Upper lobe of left lung (tissue), 6 donors: ENCODE data around the gene HCFC1. TPM values are rescaled to one million over a fixed set of nuclear protein-coding genes. Genes with fewer than 3 reads are reported as not detected.

ENCODE experiments used
- ATAC-seq, 2 donors: fragments of 200-7000 bp; cut with Tn5 transposase; one replicate each; pipeline ENCODE4 v1.9.1; 2022; ENCODE audit warnings: mild to moderate bottlenecking in 2 of 2, moderate library complexity in 2 of 2; ENCODE audit not compliant: low FRiP score in 2 of 2
- DNase-seq, 2 donors: peaks; one replicate each; pipeline ENCODE4 v3.0.0-alpha.2; 2019 to 2020
- H3K27ac ChIP-seq, 4 donors: fragments of 200-600 bp; sonication (generic); one replicate each; pipeline ENCODE4 v1.5.1; 2016 to 2019
- H3K27me3 ChIP-seq, 4 donors: fragments of 200-600 bp; sonication (generic); one replicate each; pipeline ENCODE4 v1.5.1; 2017 to 2019
- H3K36me3 ChIP-seq, 4 donors: fragments of 200-600 bp; sonication (generic); one replicate each; pipeline ENCODE4 v1.5.1; 2016 to 2019
- H3K4me1 ChIP-seq, 4 donors: fragments of 200-600 bp; sonication (generic); one replicate each; pipeline ENCODE4 v1.5.1; 2018 to 2019
- H3K4me3 ChIP-seq, 4 donors: fragments of 200-600 bp; sonication (generic); one replicate each; pipeline ENCODE4 v1.5.1; 2017 to 2019; ENCODE audit warnings: mild to moderate bottlenecking in 2 of 4, moderate library complexity in 1 of 4
- H3K9me3 ChIP-seq, 4 donors: fragments of 200-600 bp; sonication (generic); one replicate each; pipeline ENCODE4 v1.5.1; 2018 to 2019
- EP300 ChIP-seq, 4 donors: sonication (generic); formaldehyde crosslinking; IDR thresholded peaks; one replicate each; pipeline ENCODE4 v1.5.1; 2017; ENCODE audit warnings: antibody characterized with exemption in 4 of 4, control low read depth in 2 of 4
- POLR2A ChIP-seq, 4 donors: fragments of 450-650 bp; IDR thresholded peaks; one replicate each; pipeline ENCODE4 v1.5.1; 2016 to 2017; ENCODE audit warnings: antibody characterized with exemption in 4 of 4, mild to moderate bottlenecking in 2 of 4
- POLR2AphosphoS5 ChIP-seq, 2 donors: sonication (generic); formaldehyde crosslinking; IDR thresholded peaks; one replicate each; pipeline ENCODE4 v1.5.1; 2017; ENCODE audit warnings: antibody characterized with exemption in 2 of 2
- WGBS, 2 donors: methylation state at CpG; one replicate each; pipeline ENCODE4 v1.1.5; 2017 to 2018; 5-methylcytosine and 5-hydroxymethylcytosine counted together
- total RNA-seq, 6 donors: library from RNA; depleted of rRNA in 4 of 6; stranded (reverse); fragments of >200 nt in 4 of 6; gene quantifications; one replicate each; pipeline versions ENCODE4 v1.1.0 to v1.2.1, GENCODE V29; 2016 to 2021
- TF ChIP-seq, protein P1 (sequence below), 6 experiments: fragments of 450-650 bp in 4 of 6; fragments of 200-600 bp in 2 of 6; sonication (generic) in 2 of 6; IDR thresholded peaks; one replicate each; pipeline ENCODE4 v1.5.1; 2016 to 2019; ENCODE audit warnings: antibody characterized with exemption in 6 of 6
- donor health status: DM: no; HTN: no; CAD: no; lungs with moderate emphysema.
- donor health status: DM: no; HTN: yes; CAD: no; lungs with severe emphysema.

The HCFC1 gene
- total RNA-seq, 6 donors from 2014 or later, result 40.8 to 78.9 (median 52.2) TPM

DNA sequence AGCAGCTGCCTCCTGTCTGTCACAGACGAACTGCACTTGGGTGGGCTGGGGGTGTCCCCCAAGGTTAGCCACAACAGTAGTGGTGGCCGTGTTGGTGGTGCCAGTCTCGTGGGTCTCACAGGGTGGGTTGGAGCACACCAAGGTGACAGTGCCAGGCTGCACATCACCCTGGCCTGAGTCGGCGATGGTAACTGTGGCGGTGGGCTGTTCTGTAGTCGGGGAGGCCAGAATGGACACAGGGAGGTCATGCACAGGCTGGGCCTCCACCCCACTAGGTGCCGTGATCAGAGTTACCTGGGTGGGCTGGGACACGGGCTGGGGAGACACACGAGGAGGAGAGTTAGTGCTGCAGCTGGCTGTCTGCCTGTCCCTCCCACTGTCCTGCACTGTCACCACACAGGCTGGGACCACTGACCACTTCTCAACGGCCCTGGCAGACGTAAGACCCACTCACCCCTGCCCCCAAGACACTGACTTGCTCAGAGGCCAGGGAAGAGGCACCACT lies 16.3 kb downstream of the HCFC1 start:
- no peak overlapping the region for H3K4me3 ChIP-seq
- ATAC-seq, result no peak
- H3K27me3 ChIP-seq, result no peaks in the 10 kb centered on the region
- TF ChIP-seq EP300 (IDR thresholded peaks at IDR 0.05) (no peak), POLR2A (IDR thresholded peaks at IDR 0.05) (no peak), POLR2AphosphoS5 (IDR thresholded peaks at IDR 0.05) (no peak)
- TF ChIP-seq, protein P1, sequence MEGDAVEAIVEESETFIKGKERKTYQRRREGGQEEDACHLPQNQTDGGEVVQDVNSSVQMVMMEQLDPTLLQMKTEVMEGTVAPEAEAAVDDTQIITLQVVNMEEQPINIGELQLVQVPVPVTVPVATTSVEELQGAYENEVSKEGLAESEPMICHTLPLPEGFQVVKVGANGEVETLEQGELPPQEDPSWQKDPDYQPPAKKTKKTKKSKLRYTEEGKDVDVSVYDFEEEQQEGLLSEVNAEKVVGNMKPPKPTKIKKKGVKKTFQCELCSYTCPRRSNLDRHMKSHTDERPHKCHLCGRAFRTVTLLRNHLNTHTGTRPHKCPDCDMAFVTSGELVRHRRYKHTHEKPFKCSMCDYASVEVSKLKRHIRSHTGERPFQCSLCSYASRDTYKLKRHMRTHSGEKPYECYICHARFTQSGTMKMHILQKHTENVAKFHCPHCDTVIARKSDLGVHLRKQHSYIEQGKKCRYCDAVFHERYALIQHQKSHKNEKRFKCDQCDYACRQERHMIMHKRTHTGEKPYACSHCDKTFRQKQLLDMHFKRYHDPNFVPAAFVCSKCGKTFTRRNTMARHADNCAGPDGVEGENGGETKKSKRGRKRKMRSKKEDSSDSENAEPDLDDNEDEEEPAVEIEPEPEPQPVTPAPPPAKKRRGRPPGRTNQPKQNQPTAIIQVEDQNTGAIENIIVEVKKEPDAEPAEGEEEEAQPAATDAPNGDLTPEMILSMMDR (IDR thresholded peaks at IDR 0.05), result no peak
- peaks cover 0 to 99% (median 75%) of the 10 kb centered on the region in 4 donors for H3K36me3 ChIP-seq
- H3K4me1 ChIP-seq, result peaks cover 0 to 7% (median 0%) of the 10 kb centered on the region in 4 donors
- H3K27ac ChIP-seq, result no peak overlapping the region
- WGBS, 2 donors, result 86 to 91% methylated on average over 7 to 12 of the region's 12 CpGs
- DNase-seq, result no peak
- H3K9me3 ChIP-seq, result no peaks in the 10 kb centered on the region

DNA sequence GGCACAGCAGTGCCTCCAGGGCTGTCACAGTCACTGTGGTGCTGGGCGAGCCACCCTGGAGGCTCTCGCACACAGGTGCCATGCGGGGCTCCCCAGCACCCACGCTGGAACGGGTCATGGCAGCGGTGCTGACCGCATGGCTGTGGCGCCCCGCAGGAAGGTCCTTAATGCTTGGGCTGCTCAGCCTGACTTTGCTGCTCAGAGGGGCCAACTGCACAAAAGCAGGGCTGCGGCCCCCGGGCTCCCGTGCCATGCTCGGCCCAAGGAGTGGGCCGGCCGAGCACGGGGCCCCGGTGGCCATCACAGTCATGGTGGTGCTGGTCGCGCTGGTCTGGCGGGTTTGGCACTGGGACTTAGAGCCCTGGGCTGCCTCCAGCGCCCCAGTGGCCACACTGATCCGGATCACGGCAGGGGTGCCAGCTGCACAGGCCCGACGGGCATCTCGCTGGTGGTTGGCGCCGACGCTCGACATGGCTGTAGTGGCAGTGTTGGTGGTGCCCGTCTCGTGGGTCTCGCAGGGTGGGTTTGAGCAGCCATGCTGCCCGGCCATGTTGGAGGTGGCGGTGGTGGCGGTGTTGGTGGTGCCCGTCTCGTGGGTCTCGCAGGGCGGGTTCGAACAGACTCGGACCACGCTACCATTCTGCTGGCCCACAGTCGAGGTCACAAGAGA lies 16.9 kb downstream of the HCFC1 start:
- WGBS, 2 donors, result 96% methylated on average over 27 of the region's 44 CpGs; no CpG with 5 or more reads in 1 of the 2 donors

DNA sequence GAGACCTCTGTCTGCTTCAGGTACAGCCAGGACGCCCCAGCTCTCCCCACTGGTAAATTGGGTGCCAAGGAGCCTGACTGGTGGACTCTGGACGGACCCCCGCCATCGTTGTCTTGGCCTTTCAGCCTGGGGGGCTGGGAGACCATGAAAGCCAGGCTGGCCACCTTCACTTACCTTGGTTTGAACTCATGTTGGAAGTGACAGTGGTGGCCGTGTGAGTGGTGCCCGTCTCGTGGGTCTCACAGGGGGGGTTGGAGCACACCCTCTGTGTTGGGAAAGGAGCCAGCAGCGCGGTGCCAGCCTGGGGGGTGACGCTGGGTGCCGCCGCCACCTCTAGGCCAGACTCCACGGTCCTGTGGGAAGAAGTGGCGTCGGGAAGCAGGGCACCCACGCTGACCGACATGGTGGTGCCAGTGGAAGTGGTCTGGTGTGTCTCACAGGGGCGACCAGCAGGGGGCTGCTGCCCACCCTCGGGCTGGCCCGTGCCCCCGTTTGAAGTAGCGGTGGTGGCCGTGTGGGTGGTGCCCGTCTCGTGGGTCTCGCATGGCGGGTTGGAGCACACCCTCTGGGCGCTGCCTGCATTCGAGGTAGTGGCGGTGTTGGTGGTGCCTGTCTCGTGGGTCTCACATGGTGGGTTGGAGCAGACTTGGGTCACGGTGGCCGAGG lies 17.6 kb downstream of the HCFC1 start:
- peaks cover 4 to 12% (median 8%) of the 10 kb centered on the region in 4 donors for H3K4me1 ChIP-seq
- H3K9me3 ChIP-seq, result no peaks in the 10 kb centered on the region
- TF ChIP-seq, protein P1 (IDR thresholded peaks at IDR 0.05), result no peak
- no peak for TF ChIP-seq POLR2A (IDR thresholded peaks at IDR 0.05)
- TF ChIP-seq POLR2AphosphoS5 (IDR thresholded peaks at IDR 0.05), result no peak
- TF ChIP-seq EP300 (IDR thresholded peaks at IDR 0.05), result no peak
- DNase-seq (no peak), ATAC-seq (no peak)
- no peaks in the 10 kb centered on the region for H3K27me3 ChIP-seq
- WGBS, 2 donors, result 80 to 83% methylated on average over 3 to 32 of the region's 33 CpGs
- no peak overlapping the region for H3K4me3 ChIP-seq
- peaks cover 0 to 99% (median 69%) of the 10 kb centered on the region in 4 donors for H3K36me3 ChIP-seq
- no peak overlapping the region for H3K27ac ChIP-seq

More for the DNA sequence above, 16.9 kb downstream of the HCFC1 start:
- ATAC-seq (no peak), DNase-seq (no peak)
- Histone ChIP-seq H3K4me3 (no peak overlapping the region), H3K27ac (no peak overlapping the region), H3K9me3 (no peaks in the 10 kb centered on the region), H3K4me1 (peaks cover under 1 to 7% (median 3%) of the 10 kb centered on the region in 4 donors), H3K36me3 (peaks cover 0 to 99% (median 72%) of the 10 kb centered on the region in 4 donors), H3K27me3 (no peaks in the 10 kb centered on the region)
- TF ChIP-seq POLR2A (IDR thresholded peaks at IDR 0.05), result no peak
- TF ChIP-seq POLR2AphosphoS5 (IDR thresholded peaks at IDR 0.05), result no peak
- TF ChIP-seq, protein P1 (IDR thresholded peaks at IDR 0.05), result no peak

DNA sequence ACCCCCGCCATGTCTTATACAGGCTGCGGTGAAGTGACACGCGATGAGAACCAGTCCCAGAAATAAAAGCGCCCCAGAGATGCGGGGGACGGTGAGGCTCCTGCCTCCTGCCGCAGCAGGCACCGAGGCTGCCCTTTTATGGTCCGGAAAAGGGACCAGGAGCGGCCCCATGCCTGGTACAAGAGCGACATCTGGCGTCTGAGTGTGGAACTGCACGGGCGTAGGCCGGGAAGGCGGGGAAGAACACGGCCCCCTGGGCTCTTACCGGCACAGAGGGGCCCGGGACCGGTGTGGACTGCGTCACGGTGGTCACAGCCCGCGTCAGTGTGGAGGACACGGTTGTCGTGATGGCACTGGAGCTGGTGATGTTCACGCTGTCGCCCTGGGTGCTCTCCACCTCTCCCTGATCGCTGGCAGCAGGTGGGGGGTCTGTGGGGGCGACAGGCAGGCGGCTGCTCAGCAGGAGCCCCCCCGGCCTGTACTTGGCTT lies 18.2 kb downstream of the HCFC1 start:
- H3K9me3 ChIP-seq, result no peaks in the 10 kb centered on the region
- WGBS, 2 donors, result 38% methylated on average over 33 of the region's 33 CpGs; no CpG with 5 or more reads in 1 of the 2 donors

More for the DNA sequence above, 18.2 kb downstream of the HCFC1 start:
- no peaks in the 10 kb centered on the region for H3K27me3 ChIP-seq
- H3K4me3 ChIP-seq, result no peak overlapping the region
- TF ChIP-seq POLR2A (IDR thresholded peaks at IDR 0.05) (no peak), POLR2AphosphoS5 (IDR thresholded peaks at IDR 0.05) (peak in 1 of 2 donors; percentile 18), EP300 (IDR thresholded peaks at IDR 0.05) (no peak)
- TF ChIP-seq, protein P1 (IDR thresholded peaks at IDR 0.05), result peak; percentile 93 to 99 (median 98)
- peaks cover 0 to 98% (median 66%) of the 10 kb centered on the region in 4 donors for H3K36me3 ChIP-seq
- H3K27ac ChIP-seq, result no peak overlapping the region
- ATAC-seq (peak; percentile 73 to 89), DNase-seq (peak in 1 of 2 donors; percentile 75)
- peaks cover 9 to 17% (median 10%) of the 10 kb centered on the region in 4 donors for H3K4me1 ChIP-seq
